HPDE6-E6E7 (cell line): Measurements from ENCODE around the gene EPHA7.

Experiments used
- DNase-seq: peaks from one replicate; pipeline ENCODE4 v3.0.0; 2011; ENCODE audit warnings: missing footprints; ENCODE audit errors: extremely low spot score

Gene EPHA7

DNA sequence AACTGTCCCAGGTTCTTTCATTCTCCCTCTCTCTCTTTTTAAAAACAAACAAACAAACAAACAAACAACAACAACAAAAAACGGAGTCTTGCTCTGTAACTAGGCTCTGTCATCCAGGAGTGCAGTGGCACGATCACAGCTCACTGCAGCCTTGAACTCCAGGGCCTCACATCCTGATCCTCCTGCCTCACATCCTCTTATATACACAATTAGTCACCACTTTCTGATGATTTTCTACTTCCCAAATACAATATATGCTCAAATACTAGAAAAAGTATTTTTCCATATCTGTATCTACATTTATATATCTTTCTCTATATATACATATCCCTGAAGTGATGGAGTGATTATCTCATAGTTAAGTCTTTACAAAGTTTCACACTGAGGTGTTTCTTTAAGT lies 170.7 kb downstream of the EPHA7 start:
- DNase-seq = no peak

DNA sequence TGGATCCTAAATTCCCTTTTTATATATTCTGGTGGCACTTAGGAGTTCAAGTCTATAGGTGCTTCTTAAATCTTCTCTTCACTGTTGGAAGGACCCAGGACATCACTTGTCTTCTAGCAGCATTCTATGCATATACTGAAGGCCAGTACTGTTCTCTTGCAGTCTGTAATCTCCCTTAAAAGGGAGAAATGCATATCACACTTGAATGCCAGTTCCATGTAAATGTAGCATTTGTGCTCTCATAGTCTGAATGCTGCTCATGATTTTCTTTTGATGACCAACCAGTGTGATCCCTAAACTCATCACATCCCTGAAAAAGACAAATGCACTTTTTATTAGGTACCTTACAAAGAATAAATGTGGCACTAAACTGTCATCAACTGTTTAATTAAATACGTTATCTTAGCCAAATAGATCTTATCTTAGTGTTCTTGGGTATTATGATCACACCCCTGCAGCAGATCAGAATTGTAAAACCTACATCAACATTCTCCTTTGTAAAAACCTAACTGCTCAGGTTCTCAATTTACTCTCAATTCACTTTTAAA lies 176.1 kb downstream of the EPHA7 start:
- DNase-seq = no peak

DNA sequence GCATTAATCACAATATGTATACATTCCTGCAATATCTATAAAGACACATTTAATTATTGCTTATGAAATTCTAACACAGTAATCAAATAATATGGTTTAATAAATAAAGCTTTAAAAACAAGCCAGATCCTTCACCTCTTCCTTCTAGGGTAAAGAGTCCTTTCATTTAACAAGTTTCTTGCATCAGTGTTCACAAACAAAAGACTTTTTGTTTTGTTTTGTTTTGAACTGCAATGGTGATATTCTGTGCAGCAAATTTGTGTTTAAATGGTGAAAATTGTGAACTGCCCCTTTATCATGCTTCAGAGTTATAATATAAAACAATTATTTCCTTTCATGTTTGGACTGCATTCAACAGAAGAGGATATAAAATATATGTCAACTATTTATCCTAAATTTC lies 177.3 kb downstream of the EPHA7 start:
- no peak for DNase-seq

DNA sequence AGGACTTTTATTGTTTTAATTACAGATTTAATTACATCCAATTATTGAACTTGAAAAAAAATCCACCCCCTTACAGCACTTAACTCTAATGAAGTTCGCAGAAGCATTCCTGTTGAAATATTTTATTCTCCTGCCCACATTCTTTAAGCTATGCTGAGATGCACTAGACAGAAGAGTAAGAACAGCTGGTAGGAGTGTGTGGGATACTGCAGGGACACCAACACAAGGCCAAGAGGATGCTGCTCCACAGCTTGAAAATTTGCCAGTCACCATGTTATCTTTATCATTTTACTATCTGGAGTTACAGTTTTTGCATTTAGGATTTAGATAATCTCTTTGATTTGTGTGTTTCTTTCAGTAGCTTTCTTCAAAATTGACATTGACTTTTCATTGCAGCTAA lies 180.7 kb downstream of the EPHA7 start:
- no peak for DNase-seq

DNA sequence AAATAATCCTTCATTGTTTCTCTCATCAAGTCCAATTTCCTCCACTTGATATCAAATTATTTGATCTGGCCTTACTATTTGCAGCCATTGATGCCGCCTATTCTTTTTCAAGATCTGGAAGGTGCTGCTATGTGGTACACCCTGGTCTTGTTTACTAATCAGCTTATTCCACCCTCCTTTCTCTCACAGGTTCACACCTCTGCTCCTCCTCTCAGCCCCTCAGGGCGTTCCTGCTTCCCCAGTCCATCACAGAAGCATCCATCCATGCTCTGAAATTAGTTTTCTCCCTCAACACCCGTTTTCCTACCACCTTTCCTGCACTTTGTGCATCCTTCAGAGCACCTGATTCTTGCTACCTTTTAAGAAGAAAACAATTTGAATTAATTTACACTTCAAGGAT lies 183.6 kb downstream of the EPHA7 start:
- DNase-seq = no peak

DNA sequence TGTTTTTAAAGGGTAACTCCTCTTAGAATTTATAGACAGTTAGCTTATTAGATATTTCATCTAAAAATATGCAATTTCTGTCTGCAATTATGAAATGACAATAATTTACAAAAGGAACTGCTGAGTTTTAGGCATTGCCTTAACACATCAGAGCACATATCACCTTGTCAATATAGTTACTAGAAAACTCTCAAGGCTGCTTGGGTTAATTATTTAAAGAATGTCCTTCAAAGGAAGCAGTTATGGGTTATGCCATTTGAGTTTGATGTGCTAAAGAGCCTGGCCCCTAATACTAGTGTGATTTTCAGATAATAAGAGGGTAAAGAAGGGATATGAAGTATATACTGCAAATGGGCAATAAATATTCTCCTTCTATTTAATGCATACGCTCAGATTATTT lies 192.5 kb downstream of the EPHA7 start:
- DNase-seq = no peak

DNA sequence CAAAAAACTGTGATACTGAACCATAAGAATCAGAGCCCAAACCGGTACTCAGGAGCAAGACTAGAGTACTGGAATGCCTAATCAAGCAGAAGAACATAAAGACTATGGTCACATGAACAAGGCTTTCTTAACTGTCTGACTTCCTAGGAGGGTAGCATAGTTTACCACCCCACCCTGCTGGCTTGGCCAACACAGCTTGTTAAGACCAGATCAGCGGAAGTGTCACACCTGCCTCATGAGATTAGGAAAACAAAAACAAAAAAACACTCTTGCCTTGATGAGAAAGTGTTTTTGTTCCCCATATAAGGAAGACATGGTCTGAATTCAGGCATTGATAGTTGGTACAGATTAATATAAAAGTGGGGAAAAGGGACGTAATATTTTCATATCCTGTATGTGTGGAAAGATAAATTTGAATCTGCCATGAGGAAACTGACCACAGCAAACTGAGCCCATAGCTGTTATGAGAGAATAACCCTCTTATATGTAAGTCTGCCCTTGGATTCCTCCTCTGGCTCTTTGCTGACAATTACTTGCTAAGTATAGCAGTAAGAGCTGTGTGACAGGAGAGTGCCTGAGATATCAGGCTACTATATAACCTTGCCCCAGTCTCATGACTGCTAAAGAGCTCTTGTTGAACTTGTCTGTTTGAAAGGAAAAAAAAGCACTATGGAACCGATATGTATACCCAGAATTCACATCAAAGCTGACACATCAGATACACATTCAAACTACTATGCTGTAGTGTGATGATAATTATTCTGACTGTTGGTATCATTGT lies 197.1 kb downstream of the EPHA7 start:
- DNase-seq = no peak

DNA sequence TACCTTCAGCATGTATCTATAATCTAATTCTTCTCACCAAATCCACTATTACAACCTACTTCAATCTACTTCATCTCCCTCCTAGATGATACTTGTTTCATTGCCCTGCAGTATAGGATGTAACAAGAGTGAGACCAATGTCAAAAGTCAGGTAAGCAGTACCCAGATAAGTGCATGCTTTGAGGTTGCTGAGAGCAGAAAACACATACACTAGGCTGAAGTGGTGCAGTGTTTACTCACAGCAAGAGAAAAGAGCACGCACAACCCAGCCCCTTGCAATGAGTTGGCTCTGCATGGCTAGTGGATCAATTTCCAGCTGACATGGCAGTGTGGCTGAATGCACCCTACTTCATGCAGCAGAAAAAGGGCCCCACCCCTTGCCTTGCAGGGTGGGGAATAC lies 199.9 kb downstream of the EPHA7 start:
- no peak for DNase-seq

DNA sequence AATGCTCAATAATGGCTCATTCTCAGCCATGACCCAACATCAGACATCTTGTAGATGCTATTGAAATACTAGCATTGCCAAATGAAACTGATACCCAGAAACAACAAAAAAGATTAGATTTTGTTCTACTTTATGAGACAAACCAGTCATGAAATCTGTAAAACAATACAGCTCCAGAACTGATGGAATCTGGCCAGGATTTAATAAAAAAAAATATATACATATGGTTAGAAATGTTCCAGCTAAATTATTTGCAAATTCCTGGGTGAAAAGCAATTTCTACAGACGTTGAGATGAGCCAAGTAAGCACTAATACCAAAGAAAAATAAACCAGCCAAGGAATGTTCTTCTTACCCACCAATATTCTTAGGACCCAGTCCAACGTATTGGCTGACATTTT lies 201.3 kb downstream of the EPHA7 start:
- no peak for DNase-seq

DNA sequence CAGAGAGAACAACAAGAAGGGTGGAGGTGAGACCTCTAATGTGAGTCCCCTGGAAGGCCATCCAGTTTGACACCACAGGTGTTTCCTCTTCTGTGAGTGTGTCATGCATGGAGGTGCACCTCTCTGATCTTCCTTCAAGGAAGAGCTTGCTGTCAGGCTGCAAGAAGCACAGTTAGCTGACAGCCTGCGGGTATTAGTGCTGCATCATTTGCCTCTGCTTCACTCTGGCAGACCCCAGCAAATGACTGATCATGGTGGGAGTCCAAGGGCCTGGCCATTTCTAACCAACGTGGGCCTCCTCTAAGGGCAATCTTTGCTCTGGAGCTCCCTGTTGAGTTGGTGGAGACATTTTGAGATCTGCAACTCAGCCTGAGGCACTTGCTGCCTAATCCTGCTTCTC lies 206.3 kb downstream of the EPHA7 start:
- no peak for DNase-seq

DNA sequence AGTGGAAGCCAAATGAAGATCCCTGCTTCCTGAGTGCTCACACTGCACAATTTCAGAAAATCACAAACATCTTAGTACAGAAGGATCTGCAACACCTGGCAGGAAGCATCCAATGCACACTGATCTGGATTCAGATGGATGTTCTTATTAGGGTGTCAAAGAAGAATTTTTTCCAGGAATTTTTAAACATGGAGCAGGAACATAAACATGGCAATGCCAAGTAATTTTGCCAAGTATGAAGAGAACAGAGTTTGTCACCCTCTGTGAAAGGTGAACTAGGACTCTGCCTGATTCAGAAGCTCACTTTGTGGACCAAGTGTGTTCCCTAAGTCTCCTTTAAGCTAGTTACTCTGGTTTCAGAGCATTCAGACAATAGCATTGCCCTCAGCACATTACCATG lies 208.5 kb downstream of the EPHA7 start:
- DNase-seq = no peak

DNA sequence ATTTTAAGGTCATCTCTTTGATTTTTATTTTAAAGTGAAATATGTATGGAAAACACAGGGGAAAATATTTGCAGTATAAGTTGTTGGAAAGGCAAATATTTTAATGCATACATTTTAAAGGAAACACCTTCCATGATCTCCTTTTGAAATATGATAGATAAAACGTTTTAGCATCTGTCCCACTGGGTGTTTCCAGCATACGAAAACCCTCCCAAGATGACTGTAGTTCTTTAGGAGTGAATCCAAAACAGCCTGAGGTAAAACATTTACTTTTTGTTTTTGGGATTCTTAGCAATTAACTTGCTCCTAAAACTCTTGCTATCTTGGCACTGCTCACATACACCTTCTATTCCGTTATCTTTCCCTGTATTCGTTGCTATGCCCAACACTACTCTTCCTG lies 210.0 kb downstream of the EPHA7 start:
- no peak for DNase-seq

DNA sequence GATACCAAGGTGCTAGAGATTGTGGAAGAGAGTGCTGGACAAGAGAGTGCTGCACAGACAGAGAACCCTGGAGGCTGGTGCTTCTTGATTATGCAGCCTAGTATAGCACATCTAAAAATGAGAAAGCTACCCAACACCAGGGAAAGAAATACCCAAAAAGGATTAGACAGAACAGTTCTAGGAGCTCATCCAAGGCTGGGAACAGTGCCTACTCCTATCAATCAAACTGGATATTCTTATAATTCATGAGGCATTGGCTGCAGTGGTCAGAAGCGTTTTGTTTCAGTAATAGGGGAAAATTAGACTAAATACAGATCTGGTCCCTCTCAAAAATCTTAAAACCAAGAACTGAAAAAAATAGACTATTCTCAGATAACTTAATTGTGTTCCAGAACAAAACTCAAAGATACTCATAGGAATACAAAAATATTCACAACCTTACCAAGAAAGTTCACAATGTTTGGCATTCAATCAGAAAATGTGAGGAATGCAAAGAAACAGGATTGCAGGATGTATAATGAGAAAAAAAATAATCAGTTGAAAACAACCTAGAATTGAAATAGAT lies 222.9 kb downstream of the EPHA7 start:
- DNase-seq = no peak

DNA sequence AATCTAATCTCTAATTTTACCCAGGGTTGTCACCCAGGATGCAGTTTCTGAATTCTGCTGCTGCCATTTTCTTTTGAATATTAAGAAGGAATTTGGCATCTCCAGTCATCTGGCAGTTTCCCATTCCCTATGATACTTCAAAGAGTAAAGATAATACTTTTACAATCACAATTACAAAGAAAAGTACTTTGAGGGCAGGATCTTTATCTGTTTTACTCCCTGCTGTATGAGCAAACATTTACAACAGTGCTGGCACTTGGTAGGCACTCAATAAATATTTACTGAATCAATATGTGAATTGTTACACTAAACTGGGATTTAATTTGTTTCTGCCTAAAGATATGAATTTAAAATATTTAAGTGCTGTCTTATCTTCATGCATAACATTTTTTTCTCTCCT lies 224.9 kb downstream of the EPHA7 start:
- no peak for DNase-seq

DNA sequence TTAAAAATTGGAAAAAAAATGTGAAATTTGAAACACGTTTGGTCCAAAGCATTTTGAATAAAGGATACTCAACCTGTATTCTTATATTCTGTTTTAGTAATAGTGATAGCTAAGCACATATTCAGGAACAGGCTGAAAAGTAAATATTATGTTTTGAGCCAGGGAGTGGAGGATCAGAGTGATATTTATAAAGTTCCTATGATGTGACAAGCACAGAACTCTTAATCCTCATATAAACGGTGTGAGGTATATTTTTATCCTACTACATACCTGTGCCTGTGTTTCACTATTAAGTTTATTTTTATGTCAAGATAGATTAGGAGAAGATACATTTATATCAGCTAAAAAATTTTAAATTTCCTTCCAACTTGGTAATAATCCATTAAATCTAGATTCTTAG lies 225.5 kb downstream of the EPHA7 start:
- no peak for DNase-seq
